Natural killer cell (primary cell): ENCODE data around the gene AGAP2. TPM values are rescaled to one million over a fixed set of nuclear protein-coding genes. Genes with fewer than 3 reads are reported as not detected.

Source experiments
- ATAC-seq, 3 donors: fragments of 150-1000 bp in 2 of 3; fragments of 200-7000 bp in 1 of 3; cut with Tn5 transposase; 1 replicate in 1 of 3; 2 replicates in 2 of 3; pipeline ENCODE4 v1.10.0; 2021; ENCODE audit warnings: mild to moderate bottlenecking in 2 of 3, moderate library complexity in 2 of 3
- DNase-seq, 2 donors: peaks; one replicate each; pipeline versions ENCODE4 v3.0.0 to v3.0.0-alpha.2; 2013 to 2021; ENCODE audit warnings: mixed read lengths in 1 of 2
- H3K27ac ChIP-seq: one replicate; pipeline ENCODE4 v1.5.1; 2013; ENCODE audit warnings: mild to moderate bottlenecking, low read length
- H3K27me3 ChIP-seq: one replicate; pipeline ENCODE4 v1.6.1; 2013; ENCODE audit warnings: low read length; ENCODE audit not compliant: control insufficient read depth, insufficient read depth
- H3K36me3 ChIP-seq: one replicate; pipeline ENCODE4 v1.6.1; 2013; ENCODE audit warnings: low read length; ENCODE audit not compliant: control insufficient read depth, insufficient read depth
- H3K4me1 ChIP-seq: one replicate; pipeline ENCODE4 v1.6.1; 2013; ENCODE audit warnings: low read length; ENCODE audit not compliant: control insufficient read depth, insufficient read depth
- H3K4me3 ChIP-seq: one replicate; pipeline ENCODE4 v1.5.1; 2013; ENCODE audit warnings: low read length
- H3K9me3 ChIP-seq: one replicate; pipeline ENCODE4 v1.6.1; 2013; ENCODE audit warnings: low read length; ENCODE audit not compliant: control insufficient read depth, insufficient read depth
- H3K27ac Mint-ChIP-seq, 2 donors: one replicate each; pipeline ENCODE4 v1.8.0; 2022; ENCODE audit warnings: mild to moderate bottlenecking in 2 of 2, mixed read lengths in 2 of 2, moderate library complexity in 1 of 2
- H3K27me3 Mint-ChIP-seq, 2 donors: one replicate each; pipeline ENCODE4 v1.8.0; 2022; ENCODE audit warnings: low read depth in 2 of 2, mixed read lengths in 2 of 2
- H3K36me3 Mint-ChIP-seq: one replicate; pipeline ENCODE4 v1.8.0; 2022; ENCODE audit warnings: mixed read lengths
- H3K4me1 Mint-ChIP-seq, 2 donors: one replicate each; pipeline ENCODE4 v1.8.0; 2022; ENCODE audit warnings: mixed read lengths in 2 of 2
- H3K4me3 Mint-ChIP-seq: one replicate; pipeline ENCODE4 v1.8.0; 2022; ENCODE audit warnings: mild to moderate bottlenecking, moderate library complexity, mixed read lengths
- H3K9me3 Mint-ChIP-seq, 2 donors: one replicate each; pipeline ENCODE4 v1.8.0; 2022; ENCODE audit warnings: mixed read lengths in 2 of 2
- WGBS: methylation state at CpG from one replicate; pipeline ENCODE4 v1.1.7; 2013; ENCODE audit warnings: missing lambda C conversion rate; ENCODE audit not compliant: insufficient coverage; 5-methylcytosine and 5-hydroxymethylcytosine counted together
- intact Hi-C: fragments of 100-400 bp; cut with micrococcal nuclease; formaldehyde crosslinking; loops from one replicate; pipeline ENCODE4 v1.14.2; 2022
- total RNA-seq, 4 donors: library from RNA; stranded (reverse); fragments of 120-200 nt in 1 of 4; gene quantifications; one replicate each; pipeline versions ENCODE4 v1.2.3 to v1.2.4, GENCODE V29; 2013 to 2022
- TF ChIP-seq, protein P1 (sequence below): fragments of 200-600 bp; IDR thresholded peaks from one replicate; pipeline ENCODE4 v1.8.0; 2022; ENCODE audit warnings: antibody characterized with exemption

The AGAP2 gene
- total RNA-seq, 3 donors from 2014 or later (not counting 1 experiment from before 2014, with no cell fraction given) = 54.1 to 63.5 (median 54.8) TPM

DNA sequence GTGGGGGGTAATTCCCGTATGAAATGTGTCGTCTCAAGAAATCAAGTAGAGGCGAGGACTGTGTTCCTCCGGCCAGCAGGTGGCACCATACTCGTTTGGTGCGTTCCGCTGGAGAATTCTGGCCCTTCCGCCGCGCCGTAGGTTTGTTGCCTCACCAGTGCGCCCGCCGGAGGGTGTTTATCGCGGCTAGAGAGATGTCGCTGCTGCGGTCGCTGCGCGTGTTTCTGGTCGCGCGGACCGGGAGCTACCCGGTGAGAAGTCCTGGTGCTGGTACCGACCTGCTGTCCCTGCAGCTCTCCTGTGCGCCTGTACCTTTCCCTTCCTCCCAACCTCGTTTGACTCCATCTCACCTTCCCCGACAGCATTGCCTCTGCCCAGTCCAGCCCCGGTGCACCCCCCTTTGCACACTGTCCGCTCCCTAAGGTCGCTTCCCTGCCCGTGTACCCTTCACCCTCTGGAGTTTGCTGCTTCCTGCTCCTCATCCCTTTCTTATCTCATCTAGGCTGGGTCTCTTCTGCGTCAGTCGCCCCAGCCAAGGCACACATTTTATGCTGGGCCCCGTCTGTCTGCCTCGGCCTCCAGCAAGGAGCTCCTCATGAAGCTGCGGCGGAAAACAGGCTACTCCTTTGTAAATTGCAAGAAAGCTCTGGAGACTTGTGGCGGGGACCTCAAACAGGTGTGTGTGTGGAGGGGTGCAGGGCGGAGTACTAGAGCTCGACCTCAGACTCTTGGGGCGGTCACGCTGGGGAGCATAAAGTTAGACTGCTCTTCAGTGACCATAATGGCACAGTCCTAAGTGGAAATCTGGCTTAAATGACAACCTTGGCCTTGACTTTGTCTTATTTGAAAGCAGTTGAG, 44.3 kb upstream of the AGAP2 start, which contains the start of gene TSFM:
Gene TSFM (plus strand): TSS at position 180 of the 858 bp plus-strand sequence. CDS start 15 bp downstream, at position 195.
- Histone ChIP-seq H3K27ac (peak within 1 kb of the TSS; percentile 57), H3K27me3 (no peaks in the 10 kb centered on the region), H3K36me3 (peaks cover 26% of the 10 kb centered on the region), H3K9me3 (no peaks in the 10 kb centered on the region), H3K4me3 (peak within 1 kb of the TSS; percentile 86), H3K4me1 (peaks cover 36% of the 10 kb centered on the region)
- Mint-ChIP-seq H3K4me1 (peaks cover 33 to 34% of the 10 kb centered on the region in 2 donors), H3K9me3 (no peaks in the 10 kb centered on the region), H3K4me3 (peak within 1 kb of the TSS; percentile 99), H3K27ac (peak within 1 kb of the TSS; percentile 90 to 97), H3K36me3 (peaks cover 11% of the 10 kb centered on the region), H3K27me3 (no peaks in the 10 kb centered on the region)
- peak; percentile 94 to 97 (median 97) for ATAC-seq
- peak; percentile 98 to 99 for DNase-seq
- WGBS = 1% methylated on average over 45 of the region's 45 CpGs
- TF ChIP-seq, protein P1, sequence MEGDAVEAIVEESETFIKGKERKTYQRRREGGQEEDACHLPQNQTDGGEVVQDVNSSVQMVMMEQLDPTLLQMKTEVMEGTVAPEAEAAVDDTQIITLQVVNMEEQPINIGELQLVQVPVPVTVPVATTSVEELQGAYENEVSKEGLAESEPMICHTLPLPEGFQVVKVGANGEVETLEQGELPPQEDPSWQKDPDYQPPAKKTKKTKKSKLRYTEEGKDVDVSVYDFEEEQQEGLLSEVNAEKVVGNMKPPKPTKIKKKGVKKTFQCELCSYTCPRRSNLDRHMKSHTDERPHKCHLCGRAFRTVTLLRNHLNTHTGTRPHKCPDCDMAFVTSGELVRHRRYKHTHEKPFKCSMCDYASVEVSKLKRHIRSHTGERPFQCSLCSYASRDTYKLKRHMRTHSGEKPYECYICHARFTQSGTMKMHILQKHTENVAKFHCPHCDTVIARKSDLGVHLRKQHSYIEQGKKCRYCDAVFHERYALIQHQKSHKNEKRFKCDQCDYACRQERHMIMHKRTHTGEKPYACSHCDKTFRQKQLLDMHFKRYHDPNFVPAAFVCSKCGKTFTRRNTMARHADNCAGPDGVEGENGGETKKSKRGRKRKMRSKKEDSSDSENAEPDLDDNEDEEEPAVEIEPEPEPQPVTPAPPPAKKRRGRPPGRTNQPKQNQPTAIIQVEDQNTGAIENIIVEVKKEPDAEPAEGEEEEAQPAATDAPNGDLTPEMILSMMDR = peak; percentile 93
- intact Hi-C loops = loop anchor here (1.0 to 5.0 kb wide), 4 partner anchors 27 to 122 kb away; partner anchors contain the start of genes CDK4 and CTDSP2

DNA sequence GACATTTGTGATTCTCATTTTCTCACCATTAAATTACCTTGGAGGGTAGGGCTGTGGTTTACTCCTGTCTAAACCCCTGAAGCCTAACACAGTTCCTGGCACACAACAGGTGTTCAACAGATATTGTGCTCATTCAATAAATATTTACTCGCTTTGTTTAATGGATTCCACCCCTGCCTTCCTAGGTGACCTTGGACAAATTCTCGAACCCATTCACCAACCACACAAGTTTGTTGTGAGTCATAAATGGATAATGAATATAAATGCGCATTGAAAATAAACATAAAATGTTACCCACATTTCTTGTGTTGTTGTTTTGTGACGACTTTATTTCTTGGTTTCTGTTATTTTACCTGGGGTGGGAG, 43.7 kb upstream of the AGAP2 start:
- peak overlapping the region; percentile 16 for H3K27ac ChIP-seq
- TF ChIP-seq, protein P1 = no peak
- no peaks in the 10 kb centered on the region for H3K27me3 Mint-ChIP-seq
- ATAC-seq (no peak), DNase-seq (no peak)
- H3K27ac Mint-ChIP-seq = peak overlapping the region; percentile 90 to 97
- H3K9me3 Mint-ChIP-seq = no peaks in the 10 kb centered on the region
- 13% methylated on average over 3 of the region's 4 CpGs for WGBS
- no peaks in the 10 kb centered on the region for H3K9me3 ChIP-seq
- peaks cover 20% of the 10 kb centered on the region for H3K36me3 ChIP-seq
- H3K27me3 ChIP-seq = no peaks in the 10 kb centered on the region
- peaks cover 33 to 34% of the 10 kb centered on the region in 2 donors for H3K4me1 Mint-ChIP-seq
- H3K4me1 ChIP-seq = peaks cover 36% of the 10 kb centered on the region
- peak overlapping the region; percentile 99 for H3K4me3 Mint-ChIP-seq
- peaks cover 11% of the 10 kb centered on the region for H3K36me3 Mint-ChIP-seq
- intact Hi-C loops = loop anchor here (1.0 to 5.0 kb wide), 4 partner anchors 26 to 123 kb away; partner anchors contain the start of genes CDK4 and CTDSP2
- H3K4me3 ChIP-seq = peak overlapping the region; percentile 86

DNA sequence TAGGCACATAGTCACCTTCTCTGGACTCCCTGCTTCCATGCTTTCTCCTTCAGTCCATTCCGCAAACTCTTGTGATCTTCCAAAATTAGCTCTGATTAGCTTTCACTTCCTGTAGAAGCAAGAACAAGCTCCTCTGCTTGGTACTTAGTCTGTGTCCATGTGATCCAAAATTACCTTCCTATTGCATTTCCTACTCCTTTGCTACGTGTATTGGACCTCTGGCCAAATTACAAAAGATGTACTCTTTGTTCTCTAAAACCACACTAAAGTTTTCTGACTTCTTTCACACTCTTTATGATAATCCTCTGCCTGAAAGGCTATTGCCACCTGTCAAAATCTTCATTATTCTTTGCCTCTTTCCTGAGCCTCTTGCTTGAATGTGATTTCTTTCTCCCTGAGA, 43.3 kb upstream of the AGAP2 start:
- peaks cover 33 to 34% of the 10 kb centered on the region in 2 donors for H3K4me1 Mint-ChIP-seq
- peaks cover 36% of the 10 kb centered on the region for H3K4me1 ChIP-seq

More for the DNA sequence above, 43.3 kb upstream of the AGAP2 start:
- H3K36me3 Mint-ChIP-seq = peaks cover 10% of the 10 kb centered on the region
- peak overlapping the region; percentile 90 to 97 for H3K27ac Mint-ChIP-seq
- no peak overlapping the region for H3K4me3 ChIP-seq
- DNase-seq (peak in 1 of 2 donors; percentile 25), ATAC-seq (no peak)
- H3K36me3 ChIP-seq = peaks cover 16% of the 10 kb centered on the region
- intact Hi-C loops = loop anchor here (1.0 to 5.0 kb wide), 4 partner anchors 26 to 124 kb away; partner anchors contain the start of genes CDK4 and CTDSP2
- H3K9me3 Mint-ChIP-seq = no peaks in the 10 kb centered on the region
- no peaks in the 10 kb centered on the region for H3K27me3 Mint-ChIP-seq
- TF ChIP-seq, protein P1 = no peak
- 74% methylated on average over 2 of the region's 2 CpGs for WGBS
- H3K27ac ChIP-seq = peak overlapping the region; percentile 16
- no peaks in the 10 kb centered on the region for H3K9me3 ChIP-seq
- H3K27me3 ChIP-seq = no peaks in the 10 kb centered on the region
- H3K4me3 Mint-ChIP-seq = peak overlapping the region; percentile 99
